HG03378 (cell line): ENCODE data around the gene PCCA.
A peak's percentile ranks its signal among the peaks of the same experiment; 100 is the strongest.

Experiments
- ATAC-seq: cut with Tn5 transposase; IDR thresholded peaks from one replicate; pipeline ENCODE4 v1.9.1; 2021; ENCODE audit warnings: mild to moderate bottlenecking, moderate library complexity; ENCODE audit not compliant: unreplicated experiment

Gene PCCA

GRCh38 chr13:100534911-100535310 is 446.0 kb downstream of the PCCA start:
- ATAC-seq: no peak

DNA sequence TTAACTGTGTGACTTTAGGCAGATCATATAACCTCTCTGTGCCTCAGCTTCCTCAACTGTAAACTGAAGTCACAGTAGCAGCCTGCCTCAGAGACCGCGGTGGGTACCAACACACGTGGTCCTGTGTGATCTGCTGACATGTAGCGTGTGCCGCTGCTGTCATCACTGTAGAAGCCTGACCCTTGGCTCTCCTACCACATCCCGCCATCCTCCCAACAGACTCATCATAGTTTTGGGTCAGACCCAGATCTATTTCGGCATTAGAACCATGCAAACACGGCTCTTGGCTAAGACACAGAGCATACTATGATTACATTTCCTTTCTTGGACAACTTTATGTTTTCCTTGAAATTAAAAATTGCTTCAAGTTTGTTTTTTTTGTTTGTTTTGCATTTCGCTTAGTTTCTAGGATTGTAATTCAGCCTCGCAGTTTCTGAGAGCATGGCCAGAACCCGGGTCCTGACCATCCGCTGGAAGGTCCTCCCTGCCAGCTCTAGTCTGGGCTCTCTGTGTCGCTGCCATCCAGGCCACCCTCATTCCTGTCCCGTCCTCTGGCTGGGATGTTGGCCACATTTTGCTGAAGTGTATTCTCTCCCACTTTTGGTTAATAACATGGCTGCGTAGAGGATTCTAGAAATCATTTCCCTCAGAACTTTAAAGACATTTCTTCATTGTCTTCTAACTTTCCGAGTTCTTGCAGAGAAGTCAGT is 446.7 kb downstream of the PCCA start:
- ATAC-seq: no peak

DNA sequence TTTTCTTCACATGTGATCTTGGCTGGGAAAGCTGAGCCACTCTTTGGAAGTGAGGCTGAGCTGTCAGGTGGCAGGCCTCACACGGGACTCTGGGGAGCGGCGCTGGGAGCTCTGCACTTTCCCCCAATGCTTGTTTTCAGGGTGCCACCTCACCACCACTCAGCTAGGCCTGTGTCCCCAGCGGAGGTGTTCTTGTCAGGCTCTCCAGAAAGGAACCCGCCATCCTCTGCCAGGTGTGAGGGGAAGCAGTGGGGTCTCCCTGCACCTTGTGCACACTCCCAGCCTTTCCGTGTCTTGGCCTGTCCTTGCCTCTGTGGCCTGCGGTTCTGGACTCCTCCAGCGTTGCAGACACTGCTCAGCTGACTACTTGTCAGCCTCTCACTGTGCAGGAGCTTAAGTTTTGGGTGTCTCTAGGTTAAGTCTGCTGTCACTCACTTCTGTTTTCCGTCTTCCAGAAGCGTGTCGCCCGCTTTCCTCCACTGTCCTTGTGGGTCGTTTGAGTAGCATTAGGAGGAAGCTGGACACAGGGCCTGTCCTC is 447.8 kb downstream of the PCCA start:
- no peak for ATAC-seq

- no peak for ATAC-seq
Measured at GRCh38 chr13:100537486-100537885, 448.6 kb downstream of the PCCA start.

DNA sequence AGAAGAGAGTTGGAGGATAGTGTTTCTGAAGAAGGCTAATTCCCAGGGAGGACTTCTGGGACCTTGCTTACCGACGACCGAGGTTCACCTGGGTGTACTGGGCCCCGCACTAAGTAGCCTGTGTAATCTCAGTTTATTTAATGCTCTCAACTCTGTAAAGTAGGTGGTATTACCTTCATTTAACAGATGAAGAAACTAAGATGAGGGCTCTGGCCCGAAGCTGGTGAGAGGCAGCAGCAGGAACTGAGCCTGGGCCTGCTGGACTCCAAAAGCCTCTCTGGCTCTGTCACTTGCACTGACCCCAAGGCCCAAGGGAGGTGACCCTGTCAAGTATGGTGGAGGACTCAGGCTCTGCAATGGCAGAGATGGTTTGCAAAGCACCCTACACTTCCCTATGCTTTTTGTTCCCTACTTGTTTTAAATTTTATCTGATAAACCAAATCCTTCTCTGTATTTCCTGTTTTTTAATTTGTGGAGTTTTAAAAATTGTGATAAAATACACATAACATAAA is 449.1 kb downstream of the PCCA start:
- no peak for ATAC-seq

DNA sequence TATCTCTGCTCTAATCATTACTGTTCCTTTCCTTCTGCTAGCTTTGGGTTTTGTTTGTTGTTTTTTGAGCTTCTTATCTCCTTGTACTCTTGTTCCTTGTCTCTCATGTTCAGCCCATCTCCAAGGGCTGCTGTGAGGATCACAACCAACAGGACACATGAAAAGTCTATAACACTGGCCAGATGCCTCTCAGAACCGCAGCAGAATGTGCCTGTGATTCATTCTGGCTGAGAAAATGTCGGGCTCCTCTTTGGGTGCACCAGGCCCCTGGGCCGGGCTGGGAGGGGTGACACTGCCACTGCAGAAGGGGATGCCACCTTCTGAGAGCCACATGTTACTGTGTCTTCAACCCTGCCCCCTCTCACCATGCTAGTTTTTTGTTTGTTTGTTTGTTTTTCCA is 451.7 kb downstream of the PCCA start:
- no peak for ATAC-seq

DNA sequence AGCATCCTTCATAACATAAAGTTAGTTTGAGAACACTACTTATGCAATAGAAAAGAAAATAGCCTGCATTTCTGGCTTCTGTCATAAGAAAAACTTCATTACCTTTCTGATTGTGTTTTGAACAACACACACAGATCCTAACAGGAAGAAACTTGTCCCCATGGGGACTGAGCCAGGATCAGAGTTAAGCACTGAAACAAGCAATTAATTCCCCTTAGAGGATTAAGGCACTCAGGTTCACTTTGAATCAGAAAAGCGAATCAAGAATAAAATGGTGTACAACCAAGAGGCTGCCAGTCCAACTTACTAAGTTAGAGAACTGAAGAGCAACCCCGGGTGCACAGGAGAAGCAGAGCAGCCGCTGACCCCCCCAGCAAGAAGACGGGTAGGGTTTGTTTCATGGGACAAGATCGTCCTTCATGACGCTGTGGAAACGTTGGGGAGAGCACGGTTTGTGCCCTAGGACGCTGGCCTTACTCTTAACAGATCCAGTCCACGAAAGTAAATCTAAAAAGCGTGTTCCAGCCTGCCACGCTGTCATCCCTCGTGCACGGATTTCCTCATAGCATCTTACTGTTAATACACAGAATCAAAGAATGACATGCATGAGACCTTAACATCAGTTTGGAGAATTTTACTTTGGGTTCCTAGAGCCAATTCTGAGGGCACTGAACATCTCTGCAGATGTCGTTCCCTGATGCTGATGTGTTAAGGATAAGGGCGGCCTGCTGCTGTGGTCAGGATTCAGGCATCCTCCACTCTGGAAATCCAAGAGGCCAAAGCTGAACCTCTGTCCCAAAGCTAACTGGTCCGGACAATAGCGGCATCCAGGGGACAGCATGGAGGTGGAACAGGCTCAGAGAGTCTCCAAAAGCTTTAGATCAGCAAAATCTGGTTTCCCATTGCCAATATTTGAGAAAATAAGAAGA is 453.3 kb downstream of the PCCA start:
- no peak for ATAC-seq

DNA sequence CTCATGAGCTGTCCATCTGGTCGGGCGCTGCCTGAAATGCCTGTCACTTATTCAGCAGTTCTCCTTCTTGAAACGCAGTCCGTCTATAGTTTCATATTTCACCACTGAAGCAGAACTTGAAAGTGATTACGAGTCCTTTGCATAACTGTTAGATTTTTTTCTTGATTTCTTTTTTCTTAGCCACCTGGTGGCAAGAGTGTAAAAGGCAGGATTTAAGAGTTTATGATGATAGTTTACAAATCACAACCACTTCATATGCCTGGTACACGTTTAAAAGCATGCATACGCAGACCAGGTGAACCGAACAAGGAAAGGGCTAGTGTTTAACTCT is 453.9 kb downstream of the PCCA start:
- ATAC-seq: peak; percentile 91

GRCh38 chr13:100543872-100544602 is 455.1 kb downstream of the PCCA start:
- no peak for ATAC-seq

GRCh38 chr13:100544866-100545683 is 456.2 kb downstream of the PCCA start:
- ATAC-seq: no peak

DNA sequence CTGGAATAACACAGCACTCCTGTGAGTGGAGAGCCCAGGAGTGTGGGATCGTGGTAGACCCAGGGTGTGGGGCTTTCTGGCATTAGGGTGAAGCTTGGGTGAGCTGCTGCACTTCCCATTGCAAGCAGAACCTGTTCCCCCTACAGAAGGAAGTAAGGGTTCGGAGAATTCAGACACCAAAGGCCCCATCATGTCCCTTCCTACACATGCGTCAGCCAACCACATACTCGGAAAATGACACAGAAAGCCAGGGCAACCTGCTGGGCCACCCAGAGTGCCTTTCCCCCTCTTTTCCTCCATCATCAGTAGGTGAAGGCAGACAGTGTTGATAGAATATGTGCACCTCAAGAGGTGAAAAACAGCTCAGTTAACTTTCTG is 456.8 kb downstream of the PCCA start:
- ATAC-seq: no peak

GRCh38 chr13:100546713-100547405 is 458.0 kb downstream of the PCCA start:
- ATAC-seq: no peak

GRCh38 chr13:100547791-100548201 is 458.9 kb downstream of the PCCA start:
- ATAC-seq: no peak

- ATAC-seq: no peak
Measured at GRCh38 chr13:100549316-100549715, 460.4 kb downstream of the PCCA start.

GRCh38 chr13:100552755-100553154 is 463.9 kb downstream of the PCCA start:
- ATAC-seq: no peak

DNA sequence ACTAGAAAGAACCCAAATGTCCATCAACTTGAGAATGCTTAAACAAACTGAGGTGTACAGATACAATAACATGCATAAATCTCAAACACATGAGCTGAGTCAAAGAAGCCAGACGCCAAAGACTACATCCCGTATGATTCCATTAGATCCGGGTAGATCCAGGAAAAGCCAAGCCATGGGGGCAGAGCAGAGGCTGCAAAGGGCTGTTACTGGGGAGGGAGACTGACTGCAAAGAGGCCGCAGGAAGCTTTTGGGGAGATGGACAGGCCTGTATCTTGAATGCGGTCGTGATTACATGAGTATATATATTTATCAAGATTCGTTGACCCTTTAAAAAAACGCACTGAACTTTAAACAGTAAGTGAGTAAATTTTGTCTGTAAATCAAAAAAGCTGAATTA is 471.0 kb downstream of the PCCA start:
- ATAC-seq: no peak

DNA sequence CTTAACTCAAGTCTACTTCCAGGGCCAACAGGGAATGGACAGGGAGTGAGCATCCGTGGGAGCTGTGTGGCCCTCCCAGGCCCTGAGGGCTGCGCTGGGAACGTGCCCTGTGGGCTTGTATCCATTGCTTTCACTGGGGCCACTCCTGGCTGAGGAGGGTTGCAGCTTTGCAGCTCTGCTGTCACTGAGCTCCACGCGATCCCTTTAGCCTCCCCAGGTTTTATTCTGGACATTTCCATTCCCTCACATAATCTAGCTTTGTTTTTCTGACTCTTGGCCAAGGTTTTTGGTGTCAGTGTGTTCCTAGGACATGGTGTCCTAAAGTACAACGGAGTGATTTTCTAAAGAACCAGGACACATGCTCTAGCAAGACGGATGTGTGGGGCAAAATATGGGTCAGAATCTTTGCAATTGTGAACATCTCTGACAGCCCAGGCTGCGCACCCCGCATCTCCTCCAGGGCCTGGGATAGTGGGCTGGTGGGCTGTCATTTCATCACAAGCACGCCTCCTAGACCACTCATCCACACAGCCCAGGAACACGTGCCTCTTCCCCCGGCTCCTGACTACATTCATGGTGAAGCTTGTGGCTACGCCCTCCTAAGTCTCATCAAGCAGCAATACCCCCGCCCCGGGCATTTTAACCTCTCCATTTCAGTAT is 471.7 kb downstream of the PCCA start:
- no peak for ATAC-seq

- ATAC-seq: no peak
Measured at GRCh38 chr13:100561158-100561499, 472.2 kb downstream of the PCCA start.

GRCh38 chr13:100561599-100562204 is 472.8 kb downstream of the PCCA start:
- ATAC-seq: no peak
